Measurements from ENCODE around the gene ATF3.

ATF3 gene

GRCh38 chr1:212643877-212644276 lies 35.3 kb downstream of the ATF3 start:
- TF ChIP-seq EZH2 (IDR thresholded peaks at IDR 0.05; ENCODE audit: borderline replicate concordance, low read depth, low read length, severe bottlenecking) (no peak), CTCF (IDR thresholded peaks at IDR 0.05; ENCODE audit: borderline replicate concordance, extremely low read depth, low read length, poor library complexity, severe bottlenecking) (no peak)
- Histone ChIP-seq H3K4me3 (ENCODE audit: low read depth in 1 of 2, low read length in 2 of 2) (no peak overlapping the region), H3K4me2 (ENCODE audit: insufficient read depth, low read length) (no peak overlapping the region), H3K4me1 (ENCODE audit: insufficient read depth, low read length) (no peaks in the 10 kb centered on the region), H3K27me3 (ENCODE audit: insufficient read depth, low read length, poor library complexity) (no peaks in the 10 kb centered on the region), H2AFZ (ENCODE audit: low read depth, low read length) (no peak overlapping the region), H3K9ac (ENCODE audit: low read depth, low read length) (no peak overlapping the region), H4K20me1 (ENCODE audit: insufficient read depth, low read length) (no peaks in the 10 kb centered on the region), H3K27ac (ENCODE audit: low read length) (no peak overlapping the region), H3K9me3 (ENCODE audit: insufficient read depth, low read length, severe bottlenecking) (no peaks in the 10 kb centered on the region), H3K36me3 (ENCODE audit: insufficient read depth, low read length) (no peaks in the 10 kb centered on the region), H3K79me2 (ENCODE audit: insufficient read depth, low read length) (no peaks in the 10 kb centered on the region)
- ATAC-seq (ENCODE audit: insufficient read depth, low read depth) (no peak), DNase-seq (no peak)

GRCh38 chr1:212644866-212645545 lies 36.4 kb downstream of the ATF3 start:
- Histone ChIP-seq H3K27ac (ENCODE audit: low read length) (no peak overlapping the region), H3K9ac (ENCODE audit: low read depth, low read length) (no peak overlapping the region), H3K79me2 (ENCODE audit: insufficient read depth, low read length) (no peaks in the 10 kb centered on the region), H4K20me1 (ENCODE audit: insufficient read depth, low read length) (no peaks in the 10 kb centered on the region), H2AFZ (ENCODE audit: low read depth, low read length) (no peak overlapping the region), H3K4me2 (ENCODE audit: insufficient read depth, low read length) (no peak overlapping the region), H3K27me3 (ENCODE audit: insufficient read depth, low read length, poor library complexity) (no peaks in the 10 kb centered on the region), H3K4me3 (ENCODE audit: low read depth in 1 of 2, low read length in 2 of 2) (no peak overlapping the region), H3K36me3 (ENCODE audit: insufficient read depth, low read length) (no peaks in the 10 kb centered on the region), H3K4me1 (ENCODE audit: insufficient read depth, low read length) (no peaks in the 10 kb centered on the region), H3K9me3 (ENCODE audit: insufficient read depth, low read length, severe bottlenecking) (no peaks in the 10 kb centered on the region)
- no peak for DNase-seq
- TF ChIP-seq CTCF (IDR thresholded peaks at IDR 0.05; ENCODE audit: borderline replicate concordance, extremely low read depth, low read length, poor library complexity, severe bottlenecking): no peak
- ATAC-seq (ENCODE audit: insufficient read depth, low read depth): no peak

- Histone ChIP-seq H3K79me2 (ENCODE audit: insufficient read depth, low read length) (no peaks in the 10 kb centered on the region), H3K27ac (ENCODE audit: low read length) (no peak overlapping the region), H3K4me1 (ENCODE audit: insufficient read depth, low read length) (no peaks in the 10 kb centered on the region), H3K27me3 (ENCODE audit: insufficient read depth, low read length, poor library complexity) (no peaks in the 10 kb centered on the region), H3K4me2 (ENCODE audit: insufficient read depth, low read length) (no peak overlapping the region), H3K9ac (ENCODE audit: low read depth, low read length) (no peak overlapping the region), H2AFZ (ENCODE audit: low read depth, low read length) (no peak overlapping the region), H4K20me1 (ENCODE audit: insufficient read depth, low read length) (no peaks in the 10 kb centered on the region), H3K36me3 (ENCODE audit: insufficient read depth, low read length) (no peaks in the 10 kb centered on the region), H3K4me3 (ENCODE audit: low read depth in 1 of 2, low read length in 2 of 2) (no peak overlapping the region), H3K9me3 (ENCODE audit: insufficient read depth, low read length, severe bottlenecking) (no peaks in the 10 kb centered on the region)
- DNase-seq: no peak
- ATAC-seq (ENCODE audit: insufficient read depth, low read depth): no peak
- TF ChIP-seq EZH2 (IDR thresholded peaks at IDR 0.05; ENCODE audit: borderline replicate concordance, low read depth, low read length, severe bottlenecking) (no peak), CTCF (IDR thresholded peaks at IDR 0.05; ENCODE audit: borderline replicate concordance, extremely low read depth, low read length, poor library complexity, severe bottlenecking) (no peak)
These were observed 37.3 kb downstream of the ATF3 start for GRCh38 chr1:212645546-212646543.
